Globus pallidus (tissue), 1 donor: ENCODE results near the gene SEC16A.
"Not testable (repeated sequence)": the region's sequence is repeated elsewhere in the genome, so short reads cannot be mapped to it uniquely, and the experiment has no call there.

Source experiments
- DNase-seq: peaks from one replicate; pipeline ENCODE4 v3.0.0-alpha.2; 2015; ENCODE audit warnings: low spot score

The SEC16A gene

DNA sequence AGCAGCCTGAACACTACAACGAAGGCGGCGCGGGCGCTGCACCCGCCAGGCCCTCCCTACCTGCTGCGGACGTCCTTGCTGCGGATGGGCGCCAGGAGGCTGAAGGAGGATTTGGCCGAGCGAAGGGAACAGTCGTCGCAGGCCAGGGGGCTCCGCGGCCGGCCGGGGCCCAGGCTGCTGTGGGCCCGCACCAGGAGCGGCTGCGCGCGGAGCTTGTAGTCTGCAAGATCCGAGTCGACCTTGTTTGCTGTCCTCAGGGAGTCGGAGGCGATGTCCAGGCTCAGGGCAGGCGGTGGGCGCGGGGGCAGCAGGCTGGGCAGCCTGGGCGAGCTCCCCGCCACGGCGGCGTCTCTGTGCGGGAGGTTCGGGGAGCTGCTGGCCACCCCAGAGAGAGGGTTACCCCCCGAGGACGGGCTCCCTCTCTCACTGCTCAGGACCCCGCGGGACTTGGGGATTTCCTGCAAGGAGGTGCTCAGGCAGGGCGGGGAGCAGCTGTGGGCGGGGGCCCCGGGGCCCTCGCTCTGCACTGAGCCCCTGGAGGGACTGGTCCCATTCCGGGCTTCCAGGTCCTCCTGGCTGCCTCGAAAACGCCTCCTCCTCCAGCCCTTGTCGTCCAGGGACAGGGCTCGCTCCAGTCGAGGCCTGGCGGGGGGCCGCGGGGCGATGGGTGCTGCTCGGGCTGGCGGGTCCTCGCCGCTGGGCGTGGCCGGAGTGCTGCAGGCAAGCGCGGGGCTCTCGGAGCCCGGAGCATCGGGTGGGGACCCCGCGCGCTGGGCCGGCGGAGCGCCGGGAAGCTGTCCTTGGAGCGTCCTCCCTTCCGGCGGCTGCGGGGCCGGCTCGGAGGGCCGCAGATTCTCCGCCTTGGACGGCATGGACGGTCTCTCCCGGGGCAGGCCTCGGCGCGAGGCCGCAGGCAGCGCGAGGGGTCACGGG is 44.0 kb downstream of the SEC16A start:
- no peak for DNase-seq

DNA sequence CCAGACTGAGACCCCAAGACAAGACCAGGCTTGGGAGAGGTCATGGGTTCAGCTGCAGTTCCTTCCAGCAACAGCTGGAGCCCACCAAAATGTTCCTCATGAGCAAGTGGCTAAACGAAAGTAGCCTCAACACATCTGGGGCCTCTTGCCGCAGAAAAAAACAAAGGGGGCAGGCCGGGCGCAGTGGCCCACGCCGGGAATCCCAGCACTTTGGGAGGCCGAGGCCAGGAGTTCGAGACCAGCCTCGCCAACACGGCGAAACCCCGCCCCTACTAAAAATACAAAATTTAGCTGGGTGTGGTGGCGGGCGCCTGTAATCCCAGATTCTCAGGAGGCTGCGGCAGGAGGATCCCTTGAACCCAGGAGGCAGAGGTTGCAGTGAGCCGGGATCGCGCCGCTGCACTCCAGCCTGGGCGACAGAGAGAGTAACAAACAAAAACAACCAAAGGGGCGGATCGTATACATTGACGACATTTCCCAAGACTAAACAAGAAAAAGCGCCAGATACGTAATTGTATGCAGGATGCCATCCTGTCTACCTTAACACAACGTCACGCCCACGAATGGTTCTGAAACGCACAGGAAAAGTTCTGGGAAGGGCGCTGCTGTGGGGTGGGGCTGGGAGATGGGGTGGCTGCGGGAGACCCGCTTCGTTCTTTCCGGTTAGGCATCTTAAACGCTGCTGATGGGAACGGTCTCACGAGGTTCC is 44.8 kb downstream of the SEC16A start:
- DNase-seq: no peak

DNA sequence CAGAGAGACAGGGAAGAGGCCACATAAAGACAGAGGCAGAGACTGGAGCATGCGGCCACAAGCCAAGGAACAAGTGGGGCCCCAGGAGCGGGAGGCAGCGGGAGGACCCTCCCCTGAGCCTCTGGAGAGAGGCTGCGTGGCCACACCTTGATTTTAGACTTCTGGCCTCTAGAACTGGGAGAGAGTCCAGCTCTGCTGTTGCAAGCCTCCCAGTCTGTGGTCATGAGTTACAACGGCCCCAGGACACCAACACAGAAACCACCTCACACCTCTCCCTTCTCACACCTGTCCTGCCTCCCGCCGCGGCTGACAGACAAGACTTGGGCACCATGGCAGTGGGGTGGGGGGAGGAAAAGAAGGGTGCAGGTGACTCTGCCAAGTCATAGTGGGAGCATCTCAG is 45.4 kb downstream of the SEC16A start:
- DNase-seq: no peak

- no peak for DNase-seq
Observed at GRCh38 chr9:136436055-136436634, 46.7 kb downstream of the SEC16A start.

DNA sequence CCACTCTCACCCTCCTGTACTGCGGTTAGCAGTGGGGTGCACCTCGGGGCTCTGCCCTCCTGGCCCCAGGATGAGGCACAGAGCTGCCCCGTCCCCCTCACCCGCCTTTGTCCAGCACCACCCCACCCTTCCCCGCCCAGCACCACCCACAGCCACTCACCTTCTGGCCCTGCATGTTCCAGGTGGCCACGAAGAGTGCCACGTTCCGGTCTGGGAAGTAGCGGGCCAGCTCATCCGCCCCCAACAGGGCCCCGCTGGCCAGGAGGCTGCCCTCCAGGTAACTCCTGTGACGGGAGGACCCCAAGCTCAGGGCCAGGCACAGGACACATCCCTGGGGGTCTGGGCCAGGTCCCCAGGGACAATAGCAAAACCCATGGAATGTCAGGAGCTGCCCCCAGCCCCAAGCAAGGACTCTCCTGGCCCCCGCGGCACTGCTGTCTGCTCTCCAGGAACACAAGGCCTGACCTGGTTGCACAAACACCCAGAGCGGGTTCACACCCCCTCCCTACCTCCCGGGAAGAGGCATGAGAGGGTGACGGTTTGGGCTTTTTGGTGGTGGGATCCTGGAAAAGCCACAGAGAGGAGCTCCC is 48.2 kb downstream of the SEC16A start:
- DNase-seq: no peak

GRCh38 chr9:136433849-136434579 is 48.8 kb downstream of the SEC16A start:
- DNase-seq: no peak

GRCh38 chr9:136433043-136433715 is 49.7 kb downstream of the SEC16A start:
- DNase-seq: no peak

DNA sequence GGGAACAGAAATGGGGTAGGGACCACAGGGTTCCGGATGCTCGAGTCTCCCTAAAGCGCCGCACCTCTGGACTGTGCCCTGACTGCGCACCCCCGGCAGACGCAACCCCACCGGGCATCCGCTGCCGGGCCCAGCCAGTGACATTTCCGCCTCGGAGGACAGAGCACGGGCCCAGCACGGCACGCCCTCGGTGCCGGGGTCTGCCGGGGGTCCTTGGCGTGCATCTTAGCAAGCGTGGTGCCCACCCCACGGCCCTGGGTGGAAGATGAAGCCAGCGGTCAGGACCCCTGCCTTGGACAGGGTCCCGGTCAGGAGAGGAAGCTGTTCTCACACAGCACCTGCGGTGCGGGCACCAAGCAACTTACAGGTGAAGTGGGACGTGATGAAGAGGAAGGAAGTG is 50.2 kb downstream of the SEC16A start:
- DNase-seq: no peak

DNA sequence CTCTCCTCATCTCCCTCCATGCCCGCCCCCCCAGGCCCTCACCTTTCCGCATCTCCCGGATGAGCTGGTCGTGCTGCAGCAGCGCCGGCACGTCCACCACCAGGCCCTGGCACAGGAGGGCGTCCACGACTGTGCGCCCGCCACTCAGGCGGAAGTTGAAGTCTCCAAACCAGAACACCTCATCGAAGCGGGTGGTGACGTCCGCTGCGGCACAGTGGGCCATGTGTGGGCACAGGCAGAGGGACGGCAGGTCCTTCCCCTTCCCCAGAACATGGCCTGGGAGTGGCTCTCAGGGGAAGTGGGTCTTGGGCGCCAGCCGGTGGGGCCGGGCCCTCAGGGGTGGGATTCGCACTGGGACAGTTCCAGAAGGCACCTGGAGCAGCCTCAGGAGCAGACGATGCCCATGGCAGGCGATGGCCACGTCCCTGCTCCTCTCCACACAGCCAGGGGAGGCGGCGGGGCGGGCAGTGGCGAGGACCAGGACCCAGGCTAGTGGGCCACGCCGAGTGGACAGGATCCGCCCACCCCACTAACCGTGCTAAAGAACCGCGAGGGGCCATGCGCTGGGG is 51.0 kb downstream of the SEC16A start:
- DNase-seq: no peak

- DNase-seq: no peak
Observed at GRCh38 chr9:136430588-136431234, 52.1 kb downstream of the SEC16A start.

DNA sequence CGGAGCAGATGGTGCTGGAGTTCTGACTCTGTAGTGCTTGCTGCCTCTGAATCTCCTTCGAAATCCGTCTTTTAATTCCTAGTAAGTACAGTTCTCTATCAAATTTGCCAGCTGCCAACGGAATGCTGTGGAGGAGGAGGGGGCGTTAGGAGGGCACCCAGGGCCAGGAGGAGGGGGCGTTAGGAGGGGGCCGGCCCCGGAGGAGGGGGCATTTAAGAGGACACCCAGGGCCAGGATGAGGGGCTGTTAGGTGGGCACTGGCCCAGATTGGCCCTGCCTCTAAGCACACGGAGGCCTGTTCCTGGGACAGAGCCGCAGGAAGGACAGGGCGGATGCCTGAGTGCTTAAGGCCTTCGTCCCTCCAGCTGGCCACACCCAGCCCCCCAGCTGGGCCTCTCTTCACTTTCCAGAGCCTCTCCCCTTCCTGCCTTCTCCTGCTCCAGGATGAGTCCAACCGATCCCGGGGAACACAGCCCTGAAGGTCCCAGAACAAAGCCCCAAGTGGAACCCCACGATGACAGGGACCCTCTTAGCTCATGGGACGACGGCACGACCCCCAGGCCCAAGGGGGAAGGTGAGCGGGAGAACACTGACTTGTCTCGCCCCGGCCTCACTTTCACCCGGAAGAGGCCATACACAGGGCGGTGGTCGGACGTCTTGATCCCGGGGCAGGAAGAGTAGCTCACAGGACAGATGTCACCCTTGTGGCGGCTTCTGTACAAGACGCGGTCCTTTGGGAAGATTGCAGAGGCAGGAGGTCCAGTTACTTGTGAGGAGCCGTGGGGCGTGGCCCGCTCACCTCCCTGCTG is 53.0 kb downstream of the SEC16A start:
- DNase-seq: no peak

DNA sequence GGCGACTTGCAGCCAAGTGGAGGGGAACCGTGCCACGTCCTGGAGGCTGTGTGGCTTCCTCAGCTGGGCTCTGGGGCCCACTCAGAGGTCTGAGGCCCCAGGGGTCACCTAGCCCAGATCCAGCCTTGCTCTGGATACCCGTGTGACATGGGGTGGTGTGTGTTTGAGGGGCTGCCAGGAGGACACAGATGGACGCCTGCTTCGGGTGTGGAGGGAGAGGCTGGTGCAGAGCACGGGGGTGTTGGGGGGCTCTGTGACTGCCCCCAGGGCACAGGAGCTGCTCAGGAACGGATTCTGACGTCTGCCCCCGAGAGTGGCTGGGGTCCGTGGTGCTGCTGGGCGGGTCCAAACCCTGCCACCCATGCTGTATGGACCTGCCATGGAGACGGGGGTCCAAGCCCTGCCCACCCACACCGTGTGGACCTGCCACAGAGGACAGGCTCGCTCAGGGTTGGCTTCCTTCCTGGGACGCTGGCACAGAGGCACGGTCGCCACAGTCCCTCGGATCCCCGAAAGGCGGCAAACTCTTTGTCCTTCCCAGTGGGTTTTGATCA is 53.7 kb downstream of the SEC16A start:
- no peak for DNase-seq

- no peak for DNase-seq
Observed at GRCh38 chr9:136426787-136427186, 56.1 kb downstream of the SEC16A start.

DNA sequence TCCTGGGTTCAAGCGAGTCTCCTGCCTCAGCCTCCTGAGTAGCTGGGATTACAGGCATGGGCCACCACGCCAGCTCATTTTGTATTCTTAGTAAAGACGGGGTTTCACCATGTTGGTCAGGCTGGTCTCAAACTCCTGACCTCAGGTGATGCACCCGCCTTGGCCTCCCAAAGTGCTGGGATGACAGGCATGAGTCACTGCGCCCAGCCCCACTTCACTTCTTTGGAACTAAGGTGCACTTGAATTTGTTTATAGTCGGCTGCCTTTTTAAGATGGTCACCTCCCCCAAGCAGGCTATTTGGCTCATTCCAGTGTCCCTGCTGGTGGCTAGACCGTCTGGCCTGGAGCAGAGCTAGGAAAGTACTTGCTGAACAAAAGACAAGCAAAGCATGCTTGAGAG is 57.5 kb downstream of the SEC16A start:
- DNase-seq: not testable (repeated sequence)

- DNase-seq: no peak
Observed at GRCh38 chr9:136424750-136425362, 58.0 kb downstream of the SEC16A start.

DNA sequence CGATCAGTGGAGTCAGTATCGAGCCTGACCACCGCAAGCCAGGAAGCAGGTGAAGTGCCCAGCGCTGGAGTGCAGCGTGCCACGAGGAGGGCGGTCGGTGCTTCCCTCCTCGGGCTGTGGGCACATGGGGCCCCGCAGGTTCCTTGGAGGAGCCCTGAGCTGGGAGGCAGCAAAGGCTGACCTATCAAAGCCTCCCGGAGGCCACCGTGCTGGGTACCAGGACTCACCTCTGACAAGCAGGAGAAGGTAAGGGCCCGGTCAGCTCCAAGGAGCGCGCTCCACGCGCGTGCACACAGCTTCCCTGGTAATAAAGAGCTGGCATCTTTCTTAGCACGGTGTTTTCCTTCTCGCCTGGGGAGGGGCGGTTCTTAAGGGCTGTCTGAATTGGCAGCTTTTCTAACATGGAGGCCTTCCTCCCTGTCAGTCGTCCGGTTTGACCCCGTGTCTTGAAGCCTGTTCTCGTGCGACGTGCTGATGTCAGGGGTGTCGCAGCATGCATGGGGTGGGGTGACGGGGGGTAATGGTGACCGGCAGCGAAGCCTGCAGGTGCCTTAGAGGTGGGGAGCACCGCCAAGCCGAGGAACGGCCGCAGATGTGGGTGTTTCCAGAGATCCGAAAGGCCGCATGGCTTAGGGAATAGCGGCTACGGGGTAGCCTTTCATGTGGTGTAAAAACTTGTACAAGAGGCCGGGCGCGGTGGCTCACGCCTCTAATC is 59.3 kb downstream of the SEC16A start:
- no peak for DNase-seq

GRCh38 chr9:136422876-136423275 is 60.0 kb downstream of the SEC16A start:
- no peak for DNase-seq

GRCh38 chr9:136421791-136422190 is 61.0 kb downstream of the SEC16A start:
- DNase-seq: no peak
